Kidney epithelial cell (primary cell): ENCODE data around the gene ZBTB40. TPM values are rescaled to one million over a fixed set of nuclear protein-coding genes. Genes with fewer than 3 reads are reported as not detected.

Source experiments
- DNase-seq: peaks from one replicate; pipeline ENCODE4 v3.0.0-alpha.2; 2010; ENCODE audit warnings: low read depth
- H3K27me3 ChIP-seq: 2 replicates; pipeline ENCODE4 v1.6.0; 2011; ENCODE audit warnings: low read length; ENCODE audit not compliant: control insufficient read depth, insufficient read depth
- H3K36me3 ChIP-seq: 2 replicates; pipeline ENCODE4 v1.5.1; 2011; ENCODE audit warnings: low read length; ENCODE audit not compliant: control insufficient read depth, insufficient read depth
- H3K4me3 ChIP-seq: 2 replicates; pipeline ENCODE4 v1.5.1; 2011; ENCODE audit warnings: low read depth, mild to moderate bottlenecking, control low read depth, low read length
- total RNA-seq: library from RNA; depleted of rRNA; stranded (reverse); fragments of >200 nt; gene quantifications from 2 replicates; pipeline ENCODE4 v1.2.3, GENCODE V29; 2015
- TF ChIP-seq, protein P1 (sequence below): IDR thresholded peaks from 2 replicates; pipeline ENCODE4 v1.5.1; 2011; ENCODE audit warnings: mild to moderate bottlenecking, moderate library complexity, low read length, control low read depth, inconsistent platforms; ENCODE audit not compliant: insufficient read depth, poor library complexity, severe bottlenecking

Gene ZBTB40
- total RNA-seq, 1 donor from 2014 or later: 16.3 TPM

- Histone ChIP-seq H3K27me3 (no peaks in the 10 kb centered on the region), H3K4me3 (no peak overlapping the region), H3K36me3 (no peaks in the 10 kb centered on the region)
- TF ChIP-seq, protein P1, sequence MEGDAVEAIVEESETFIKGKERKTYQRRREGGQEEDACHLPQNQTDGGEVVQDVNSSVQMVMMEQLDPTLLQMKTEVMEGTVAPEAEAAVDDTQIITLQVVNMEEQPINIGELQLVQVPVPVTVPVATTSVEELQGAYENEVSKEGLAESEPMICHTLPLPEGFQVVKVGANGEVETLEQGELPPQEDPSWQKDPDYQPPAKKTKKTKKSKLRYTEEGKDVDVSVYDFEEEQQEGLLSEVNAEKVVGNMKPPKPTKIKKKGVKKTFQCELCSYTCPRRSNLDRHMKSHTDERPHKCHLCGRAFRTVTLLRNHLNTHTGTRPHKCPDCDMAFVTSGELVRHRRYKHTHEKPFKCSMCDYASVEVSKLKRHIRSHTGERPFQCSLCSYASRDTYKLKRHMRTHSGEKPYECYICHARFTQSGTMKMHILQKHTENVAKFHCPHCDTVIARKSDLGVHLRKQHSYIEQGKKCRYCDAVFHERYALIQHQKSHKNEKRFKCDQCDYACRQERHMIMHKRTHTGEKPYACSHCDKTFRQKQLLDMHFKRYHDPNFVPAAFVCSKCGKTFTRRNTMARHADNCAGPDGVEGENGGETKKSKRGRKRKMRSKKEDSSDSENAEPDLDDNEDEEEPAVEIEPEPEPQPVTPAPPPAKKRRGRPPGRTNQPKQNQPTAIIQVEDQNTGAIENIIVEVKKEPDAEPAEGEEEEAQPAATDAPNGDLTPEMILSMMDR: no peak
- no peak for DNase-seq
Observed at GRCh38 chr1:22494144-22494543, 42.5 kb downstream of the ZBTB40 start.

DNA sequence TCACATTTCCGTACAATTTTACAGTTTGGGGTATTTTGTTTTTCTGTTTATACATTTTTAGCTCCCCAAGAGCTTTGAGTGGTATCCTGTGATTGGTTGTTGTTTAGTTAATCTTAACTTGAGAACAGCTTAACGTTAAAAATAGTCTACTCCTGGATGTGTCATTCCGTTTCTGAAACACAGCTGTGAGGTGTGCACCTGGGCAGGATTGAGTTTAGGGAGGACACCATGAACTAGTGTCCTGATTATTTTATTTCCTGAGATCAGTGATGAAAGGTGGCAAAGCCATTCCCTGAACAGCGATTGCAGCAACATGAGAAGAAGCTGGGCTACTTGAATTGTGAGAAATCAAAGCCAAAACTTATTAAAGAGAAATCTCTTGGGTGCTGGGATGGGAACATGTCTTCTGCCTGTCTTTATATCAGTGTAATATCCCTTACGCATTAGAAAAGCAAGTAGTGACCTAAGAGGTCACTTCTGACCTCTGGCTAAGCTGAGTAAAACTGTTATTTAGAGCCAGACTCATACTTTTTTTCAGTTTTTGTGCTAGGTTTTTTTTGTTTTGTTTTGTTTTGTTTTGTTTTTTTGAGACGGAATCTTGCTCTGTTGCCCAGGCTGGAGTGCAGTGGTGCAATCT is 43.4 kb downstream of the ZBTB40 start:
- DNase-seq: no peak
- Histone ChIP-seq H3K27me3 (no peaks in the 10 kb centered on the region), H3K4me3 (no peak overlapping the region), H3K36me3 (no peaks in the 10 kb centered on the region)
- TF ChIP-seq, protein P1: no peak

DNA sequence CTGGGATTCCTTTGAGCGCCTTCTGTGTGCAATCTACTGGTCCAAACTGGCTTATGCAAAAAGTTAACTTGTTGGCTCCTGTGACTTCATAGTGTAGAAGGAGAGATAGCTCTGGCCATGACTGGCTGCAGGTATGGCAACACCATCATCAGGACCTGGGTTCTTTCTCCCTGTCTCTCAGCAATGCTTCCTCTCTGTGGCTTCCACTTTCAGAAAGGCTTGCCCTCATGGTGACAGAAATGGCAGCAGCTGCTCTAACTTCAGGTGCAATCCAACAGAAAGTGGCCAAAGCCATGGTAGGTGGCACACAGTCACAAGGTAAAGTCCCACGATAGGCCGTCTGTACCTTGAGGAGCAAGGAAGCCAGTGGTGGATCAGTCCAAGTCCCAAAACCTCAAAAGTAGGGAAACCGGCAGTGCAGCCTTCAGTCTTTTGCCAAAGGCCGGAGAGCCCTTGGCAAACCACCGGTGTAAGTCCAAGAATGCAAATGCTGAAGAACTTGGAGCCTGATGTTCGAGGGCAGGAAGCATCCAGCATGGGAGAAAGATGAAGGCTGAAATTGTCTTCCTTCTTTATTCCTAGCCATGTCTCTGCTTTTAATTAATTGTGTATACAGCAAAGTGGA is 45.0 kb downstream of the ZBTB40 start:
- TF ChIP-seq, protein P1: no peak
- no peaks in the 10 kb centered on the region for H3K27me3 ChIP-seq

DNA sequence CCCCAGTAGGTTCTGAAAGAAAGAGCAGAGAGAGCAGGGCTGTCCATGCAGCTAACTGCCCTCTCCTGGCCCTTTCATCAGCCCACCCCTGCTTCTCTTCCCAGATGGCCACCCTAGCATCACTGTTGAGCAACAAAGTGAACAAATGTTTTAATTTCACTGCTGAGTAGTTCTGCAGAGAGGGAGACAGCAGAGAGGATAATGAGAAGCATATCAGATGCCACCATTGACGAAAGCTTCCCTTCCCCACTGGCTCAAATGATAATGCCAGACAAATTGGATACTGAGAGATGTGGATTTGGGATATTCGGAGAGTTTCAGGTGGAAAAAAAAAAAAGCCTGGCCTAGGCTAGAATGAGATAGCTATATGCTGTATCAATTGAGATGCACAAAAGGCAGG is 46.8 kb downstream of the ZBTB40 start:
- no peak for DNase-seq
- TF ChIP-seq, protein P1: no peak
- no peak overlapping the region for H3K4me3 ChIP-seq

More for the DNA sequence above, 45.0 kb downstream of the ZBTB40 start:
- no peak for DNase-seq
- Histone ChIP-seq H3K4me3 (no peak overlapping the region), H3K36me3 (no peaks in the 10 kb centered on the region)

DNA sequence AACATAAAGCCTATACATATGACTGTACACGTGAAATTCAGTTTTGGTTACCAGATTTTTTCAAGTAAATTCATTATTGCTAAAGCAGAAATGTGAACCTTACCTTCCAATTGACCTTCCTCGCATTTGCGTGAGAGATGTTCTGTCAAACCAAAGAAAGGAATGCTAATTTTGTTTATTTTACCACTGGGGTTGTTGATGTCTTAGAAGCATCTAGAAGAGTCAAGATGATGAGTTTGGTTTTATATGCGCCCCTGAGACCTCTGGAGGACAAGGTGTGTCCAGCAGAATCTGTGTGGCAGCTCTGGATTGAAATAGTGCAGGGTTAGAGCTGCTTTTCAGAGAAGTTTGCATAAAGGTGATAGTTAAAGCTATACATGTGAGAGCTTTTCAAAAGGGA is 48.4 kb downstream of the ZBTB40 start:
- H3K27me3 ChIP-seq: no peaks in the 10 kb centered on the region
- no peaks in the 10 kb centered on the region for H3K36me3 ChIP-seq
- DNase-seq: no peak
- no peak overlapping the region for H3K4me3 ChIP-seq
- TF ChIP-seq, protein P1: no peak

More for the DNA sequence above, 46.8 kb downstream of the ZBTB40 start:
- H3K27me3 ChIP-seq: no peaks in the 10 kb centered on the region
- no peaks in the 10 kb centered on the region for H3K36me3 ChIP-seq
